IPS DF 6.9 (cell line): ENCODE data around the gene SGCA.

Experiments used
- DNase-seq: peaks from one replicate; pipeline ENCODE4 v3.0.0-alpha.2; 2013; ENCODE audit warnings: low read depth, low spot score
- H3K27ac ChIP-seq: one replicate; pipeline ENCODE4 v1.5.1; 2013; ENCODE audit warnings: low read length, control low read depth
- H3K27me3 ChIP-seq: 2 replicates; pipeline ENCODE4 v1.6.1; 2013; ENCODE audit warnings: mild to moderate bottlenecking, low read length; ENCODE audit not compliant: control insufficient read depth, insufficient read depth
- H3K36me3 ChIP-seq: 2 replicates; pipeline ENCODE4 v1.6.1; 2013; ENCODE audit warnings: low read length; ENCODE audit not compliant: control insufficient read depth, insufficient read depth
- H3K4me1 ChIP-seq: 2 replicates; pipeline ENCODE4 v1.6.1; 2013; ENCODE audit warnings: low read length; ENCODE audit not compliant: control insufficient read depth, insufficient read depth
- H3K4me3 ChIP-seq: 2 replicates; pipeline ENCODE4 v1.5.1; 2013; ENCODE audit warnings: mild to moderate bottlenecking, low read length
- H3K9me3 ChIP-seq: 2 replicates; pipeline ENCODE4 v1.6.1; 2013; ENCODE audit warnings: low read length, inconsistent platforms; ENCODE audit not compliant: control insufficient read depth, insufficient read depth
- WGBS: extraction: QIAGEN DNeasy Blood & Tissue Kit; methylation state at CpG from one replicate; pipeline ENCODE4 v1.1.7; 2013; ENCODE audit warnings: mixed read lengths, missing lambda C conversion rate; ENCODE audit not compliant: insufficient read length, insufficient coverage; 5-methylcytosine and 5-hydroxymethylcytosine counted together

SGCA gene

DNA sequence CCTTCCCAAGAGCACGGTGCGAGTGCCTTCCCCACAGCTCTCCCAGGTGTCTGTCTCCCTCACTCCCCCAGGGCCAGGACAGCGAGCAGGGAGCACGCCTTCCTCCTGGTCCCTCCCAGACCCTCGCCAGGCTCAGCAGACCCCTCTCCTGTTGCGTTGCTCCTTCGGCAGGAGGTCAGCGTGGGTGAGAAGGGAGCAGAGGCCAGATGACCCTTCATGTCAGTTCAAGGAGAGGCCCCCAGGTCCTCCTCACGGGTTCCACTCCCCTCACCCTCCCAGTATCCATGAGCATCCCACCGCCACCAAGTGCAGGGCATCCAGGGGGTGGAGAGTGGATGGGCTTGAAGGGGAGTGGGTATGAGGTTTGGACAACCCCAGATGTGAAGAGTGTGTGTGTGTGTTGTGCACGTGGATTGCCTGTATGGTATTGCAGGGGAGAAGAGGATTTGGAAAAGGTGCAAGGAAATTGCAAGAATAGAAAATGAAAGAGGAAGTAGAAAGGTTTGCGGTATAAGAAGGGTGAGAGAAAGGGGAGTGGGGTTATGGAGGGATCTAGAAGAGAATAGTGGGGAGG, 17.7 kb downstream of the SGCA start:
- WGBS = 100% methylated on average over 1 of the region's 12 CpGs
- no peaks in the 10 kb centered on the region for H3K9me3 ChIP-seq
- no peak overlapping the region for H3K4me3 ChIP-seq
- H3K27ac ChIP-seq = no peak overlapping the region
- peaks cover 1% of the 10 kb centered on the region; the same call in 1 of the 2 replicates for H3K4me1 ChIP-seq
- DNase-seq = no peak
- H3K27me3 ChIP-seq = no peaks in the 10 kb centered on the region
- H3K36me3 ChIP-seq = peaks cover 25% of the 10 kb centered on the region; the same call in 1 of the 2 replicates

DNA sequence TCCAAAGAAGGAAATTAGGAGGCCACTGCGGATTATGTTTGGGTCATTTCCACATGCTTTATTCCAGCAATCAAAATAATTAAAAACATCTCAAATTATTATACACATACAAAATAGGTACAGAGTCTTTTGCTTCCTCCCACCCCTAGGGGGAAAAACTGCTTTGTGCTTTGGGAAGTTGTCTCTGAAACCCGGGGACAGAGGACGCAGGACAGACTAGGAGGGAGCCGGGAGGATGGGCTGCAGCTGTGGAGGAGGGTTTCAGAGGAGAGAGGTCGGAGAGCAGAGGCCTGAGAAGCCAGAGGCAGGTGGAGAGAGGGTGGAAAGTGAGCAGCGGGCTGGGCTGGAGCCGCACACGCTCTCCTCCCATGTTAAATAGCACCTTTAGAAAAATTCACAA, 18.3 kb downstream of the SGCA start:
- no peaks in the 10 kb centered on the region for H3K9me3 ChIP-seq
- no peak overlapping the region for H3K4me3 ChIP-seq
- no peak for DNase-seq
- H3K27me3 ChIP-seq = no peaks in the 10 kb centered on the region
- WGBS = no CpG with 5 or more reads among the region's 8 CpGs
- H3K27ac ChIP-seq = no peak overlapping the region
- H3K36me3 ChIP-seq = peaks cover 30% of the 10 kb centered on the region; the same call in 1 of the 2 replicates
- peaks cover 1% of the 10 kb centered on the region; the same call in 1 of the 2 replicates for H3K4me1 ChIP-seq

- H3K36me3 ChIP-seq = peaks cover 33% of the 10 kb centered on the region; the same call in 1 of the 2 replicates
- no peaks in the 10 kb centered on the region for H3K9me3 ChIP-seq
- peaks cover 1% of the 10 kb centered on the region; the same call in 1 of the 2 replicates for H3K4me1 ChIP-seq
- no peaks in the 10 kb centered on the region for H3K27me3 ChIP-seq
- DNase-seq = no peak
- no CpG with 5 or more reads among the region's 19 CpGs for WGBS
- no peak overlapping the region for H3K4me3 ChIP-seq
- no peak overlapping the region for H3K27ac ChIP-seq
Observed at GRCh38 chr17:50184611-50185398, 19.0 kb downstream of the SGCA start.

GRCh38 chr17:50185631-50186471, 20.0 kb downstream of the SGCA start:
- no peaks in the 10 kb centered on the region for H3K9me3 ChIP-seq
- no peaks in the 10 kb centered on the region for H3K27me3 ChIP-seq
- no peak for DNase-seq
- no CpG with 5 or more reads among the region's 31 CpGs for WGBS
- no peak overlapping the region for H3K4me3 ChIP-seq
- H3K4me1 ChIP-seq = peaks cover 1% of the 10 kb centered on the region; the same call in 1 of the 2 replicates
- peaks cover 35% of the 10 kb centered on the region; the same call in 1 of the 2 replicates for H3K36me3 ChIP-seq
- no peak overlapping the region for H3K27ac ChIP-seq

DNA sequence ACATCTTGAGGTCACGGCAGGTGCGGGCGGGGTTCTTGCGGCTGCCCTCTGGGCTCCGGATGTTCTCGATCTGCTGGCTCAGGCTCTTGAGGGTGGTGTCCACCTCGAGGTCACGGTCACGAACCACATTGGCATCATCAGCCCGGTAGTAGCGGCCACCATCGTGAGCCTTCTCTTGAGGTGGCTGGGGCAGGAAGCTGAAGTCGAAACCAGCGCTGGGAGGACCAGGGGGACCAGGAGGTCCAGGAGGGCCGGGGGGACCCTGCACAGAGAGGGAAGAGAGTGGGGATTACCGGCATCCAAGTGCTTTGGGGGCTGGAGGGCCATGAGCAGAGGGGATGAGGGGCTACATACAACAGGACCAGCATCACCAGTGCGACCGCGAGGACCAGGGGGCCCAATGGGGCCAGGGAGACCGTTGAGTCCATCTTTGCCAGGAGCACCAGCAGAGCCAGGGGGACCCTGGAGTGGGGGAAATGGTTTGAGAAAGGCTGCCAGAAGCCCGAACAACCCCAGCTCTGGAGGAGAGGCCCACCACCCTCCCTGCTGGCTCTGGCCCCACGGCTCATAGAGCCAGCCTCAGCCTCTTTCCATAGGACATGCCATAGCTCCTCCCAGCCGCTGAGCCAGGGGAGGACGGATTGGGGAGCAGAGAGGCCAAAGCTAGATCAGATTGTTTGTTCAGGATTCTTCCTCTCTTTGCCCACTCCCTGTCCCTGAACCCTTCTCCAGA, 21.0 kb downstream of the SGCA start:
- no CpG with 5 or more reads among the region's 24 CpGs for WGBS
- no peak overlapping the region for H3K27ac ChIP-seq

GRCh38 chr17:50187394-50187725, 21.6 kb downstream of the SGCA start:
- DNase-seq = no peak
- peaks cover 47% of the 10 kb centered on the region; the same call in 1 of the 2 replicates for H3K36me3 ChIP-seq
- no peak overlapping the region for H3K27ac ChIP-seq
- WGBS = no CpG with 5 or more reads among the region's 4 CpGs
- H3K4me1 ChIP-seq = peaks cover 1% of the 10 kb centered on the region; the same call in 1 of the 2 replicates
- H3K4me3 ChIP-seq = no peak overlapping the region
- H3K9me3 ChIP-seq = no peaks in the 10 kb centered on the region
- H3K27me3 ChIP-seq = no peaks in the 10 kb centered on the region

More for the DNA sequence above, 21.0 kb downstream of the SGCA start:
- no peaks in the 10 kb centered on the region for H3K27me3 ChIP-seq
- DNase-seq = no peak
- no peak overlapping the region for H3K4me3 ChIP-seq
- H3K36me3 ChIP-seq = peaks cover 44% of the 10 kb centered on the region; the same call in 1 of the 2 replicates
- H3K4me1 ChIP-seq = peaks cover 1% of the 10 kb centered on the region; the same call in 1 of the 2 replicates
- no peaks in the 10 kb centered on the region for H3K9me3 ChIP-seq

DNA sequence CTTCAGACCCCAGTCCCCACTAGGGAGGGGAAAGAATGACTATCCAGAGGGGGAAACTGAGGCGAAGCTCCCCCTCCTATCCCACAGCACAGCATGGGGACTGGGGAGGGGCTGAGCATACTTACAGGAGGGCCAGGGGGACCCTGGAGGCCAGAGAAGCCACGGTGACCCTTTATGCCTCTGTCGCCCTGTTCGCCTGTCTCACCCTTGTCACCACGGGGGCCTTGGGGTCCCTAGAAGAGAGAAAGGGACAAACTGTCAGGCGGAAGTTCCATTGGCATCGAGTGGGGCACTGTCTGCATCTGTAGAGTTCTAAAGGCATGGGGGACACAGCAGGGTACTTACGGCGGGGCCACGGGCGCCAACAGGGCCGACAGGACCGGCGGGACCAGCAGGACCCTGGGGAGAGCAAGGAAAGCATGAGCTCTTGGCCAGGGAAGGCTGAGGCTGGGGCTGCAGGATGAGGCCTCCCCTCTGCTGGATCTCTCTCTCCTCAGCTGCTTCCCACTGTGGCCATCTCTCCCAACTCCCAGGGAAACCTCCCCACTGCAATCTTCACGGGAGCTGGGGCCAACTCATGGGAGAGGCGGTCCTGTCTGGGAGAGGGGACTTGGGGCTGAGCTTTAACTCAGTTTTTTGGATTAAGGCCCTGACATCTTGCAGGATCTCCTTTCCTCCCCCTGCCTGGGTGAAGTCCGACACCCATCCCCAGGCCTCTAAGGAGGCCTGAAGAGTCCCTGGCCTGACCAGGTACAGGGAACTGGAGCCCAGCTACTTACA, 22.1 kb downstream of the SGCA start:
- no peaks in the 10 kb centered on the region for H3K27me3 ChIP-seq
- H3K36me3 ChIP-seq = peaks cover 49% of the 10 kb centered on the region; the same call in 1 of the 2 replicates
- no CpG with 5 or more reads among the region's 17 CpGs for WGBS
- H3K4me1 ChIP-seq = peaks cover 1% of the 10 kb centered on the region; the same call in 1 of the 2 replicates
- no peak for DNase-seq
- no peaks in the 10 kb centered on the region for H3K9me3 ChIP-seq
- no peak overlapping the region for H3K4me3 ChIP-seq
- H3K27ac ChIP-seq = no peak overlapping the region

- H3K9me3 ChIP-seq = no peaks in the 10 kb centered on the region
- no peak overlapping the region for H3K27ac ChIP-seq
- no peak overlapping the region for H3K4me3 ChIP-seq
- DNase-seq = no peak
- peaks cover 1% of the 10 kb centered on the region; the same call in 1 of the 2 replicates for H3K4me1 ChIP-seq
- WGBS = no CpG with 5 or more reads among the region's 13 CpGs
- H3K27me3 ChIP-seq = no peaks in the 10 kb centered on the region
- peaks cover 49% of the 10 kb centered on the region; the same call in 1 of the 2 replicates for H3K36me3 ChIP-seq
Observed at GRCh38 chr17:50188531-50188920, 22.7 kb downstream of the SGCA start.

- no CpG with 5 or more reads among the region's 11 CpGs for WGBS
- no peaks in the 10 kb centered on the region for H3K27me3 ChIP-seq
- H3K4me1 ChIP-seq = peaks cover 1% of the 10 kb centered on the region; the same call in 1 of the 2 replicates
- no peak overlapping the region for H3K27ac ChIP-seq
- no peak for DNase-seq
- peaks cover 49% of the 10 kb centered on the region; the same call in 1 of the 2 replicates for H3K36me3 ChIP-seq
- no peaks in the 10 kb centered on the region for H3K9me3 ChIP-seq
- no peak overlapping the region for H3K4me3 ChIP-seq
Observed at GRCh38 chr17:50188921-50189549, 23.2 kb downstream of the SGCA start.
